Tibial nerve (tissue), 4 donors: ENCODE data around the gene IL1R2.

Experiments used
- CTCF ChIP-seq, 5 experiments: fragments of 200-600 bp in 3 of 5; fragments of 450-650 bp in 2 of 5; sonication (generic) in 3 of 5; IDR thresholded peaks; one replicate each; pipeline ENCODE4 v1.5.1; 2016 to 2019; ENCODE audit warnings: antibody characterized with exemption in 5 of 5, mild to moderate bottlenecking in 3 of 5, moderate library complexity in 2 of 5
- EP300 ChIP-seq, 2 donors: sonication (generic); formaldehyde crosslinking; IDR thresholded peaks; one replicate each; pipeline ENCODE4 v1.6.1; 2017; ENCODE audit warnings: antibody characterized with exemption in 2 of 2, mild to moderate bottlenecking in 1 of 2
- POLR2A ChIP-seq, 2 donors: fragments of 450-650 bp; IDR thresholded peaks; one replicate each; pipeline ENCODE4 v1.6.1; 2017; ENCODE audit warnings: antibody characterized with exemption in 2 of 2, mild to moderate bottlenecking in 2 of 2, moderate library complexity in 2 of 2

GRCh38 chr2:102012061-102012614, 20.4 kb downstream of the IL1R2 start:
- TF ChIP-seq EP300 (IDR thresholded peaks at IDR 0.05) (no peak), POLR2A (IDR thresholded peaks at IDR 0.05) (no peak), CTCF (IDR thresholded peaks at IDR 0.05) (no peak)
